GM12875 (cell line): ENCODE measurements around the gene SLC39A7.
"Not testable (repeated sequence)": the region's sequence is repeated elsewhere in the genome, so short reads cannot be mapped to it uniquely, and the experiment has no call there.

Experiments used
- H3K4me3 ChIP-seq: one replicate; pipeline ENCODE4 v1.5.1; 2011; ENCODE audit warnings: low read depth, low read length, control low read depth
- TF ChIP-seq, protein P1 (sequence below): IDR thresholded peaks from 2 replicates; pipeline ENCODE4 v1.5.1; 2011; ENCODE audit warnings: low read depth, mild to moderate bottlenecking, control low read depth, inconsistent platforms, low read length, moderate library complexity, borderline replicate concordance; ENCODE audit not compliant: insufficient read depth

The SLC39A7 gene

DNA sequence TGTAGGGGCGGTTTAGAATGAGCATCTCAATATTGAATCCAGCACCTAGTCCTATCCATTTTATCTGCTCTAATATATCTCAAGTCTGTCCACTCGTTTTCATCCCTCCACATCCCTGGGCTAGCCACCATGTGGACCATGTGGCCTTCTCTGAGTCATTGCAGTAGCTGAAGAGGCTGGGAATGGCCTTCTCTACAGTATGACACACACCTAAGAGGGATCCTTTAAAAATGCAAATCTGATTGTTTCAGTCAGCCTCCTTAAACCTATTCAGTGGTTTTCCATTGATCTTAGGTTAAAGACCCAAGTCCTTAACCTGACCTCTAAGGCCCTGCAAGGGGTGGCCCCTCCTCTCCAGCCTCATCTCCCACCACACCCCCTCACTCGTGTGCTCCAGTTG lies 17.0 kb downstream of the SLC39A7 start:
- no peak overlapping the region for H3K4me3 ChIP-seq
- TF ChIP-seq, protein P1, sequence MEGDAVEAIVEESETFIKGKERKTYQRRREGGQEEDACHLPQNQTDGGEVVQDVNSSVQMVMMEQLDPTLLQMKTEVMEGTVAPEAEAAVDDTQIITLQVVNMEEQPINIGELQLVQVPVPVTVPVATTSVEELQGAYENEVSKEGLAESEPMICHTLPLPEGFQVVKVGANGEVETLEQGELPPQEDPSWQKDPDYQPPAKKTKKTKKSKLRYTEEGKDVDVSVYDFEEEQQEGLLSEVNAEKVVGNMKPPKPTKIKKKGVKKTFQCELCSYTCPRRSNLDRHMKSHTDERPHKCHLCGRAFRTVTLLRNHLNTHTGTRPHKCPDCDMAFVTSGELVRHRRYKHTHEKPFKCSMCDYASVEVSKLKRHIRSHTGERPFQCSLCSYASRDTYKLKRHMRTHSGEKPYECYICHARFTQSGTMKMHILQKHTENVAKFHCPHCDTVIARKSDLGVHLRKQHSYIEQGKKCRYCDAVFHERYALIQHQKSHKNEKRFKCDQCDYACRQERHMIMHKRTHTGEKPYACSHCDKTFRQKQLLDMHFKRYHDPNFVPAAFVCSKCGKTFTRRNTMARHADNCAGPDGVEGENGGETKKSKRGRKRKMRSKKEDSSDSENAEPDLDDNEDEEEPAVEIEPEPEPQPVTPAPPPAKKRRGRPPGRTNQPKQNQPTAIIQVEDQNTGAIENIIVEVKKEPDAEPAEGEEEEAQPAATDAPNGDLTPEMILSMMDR = no peak

DNA sequence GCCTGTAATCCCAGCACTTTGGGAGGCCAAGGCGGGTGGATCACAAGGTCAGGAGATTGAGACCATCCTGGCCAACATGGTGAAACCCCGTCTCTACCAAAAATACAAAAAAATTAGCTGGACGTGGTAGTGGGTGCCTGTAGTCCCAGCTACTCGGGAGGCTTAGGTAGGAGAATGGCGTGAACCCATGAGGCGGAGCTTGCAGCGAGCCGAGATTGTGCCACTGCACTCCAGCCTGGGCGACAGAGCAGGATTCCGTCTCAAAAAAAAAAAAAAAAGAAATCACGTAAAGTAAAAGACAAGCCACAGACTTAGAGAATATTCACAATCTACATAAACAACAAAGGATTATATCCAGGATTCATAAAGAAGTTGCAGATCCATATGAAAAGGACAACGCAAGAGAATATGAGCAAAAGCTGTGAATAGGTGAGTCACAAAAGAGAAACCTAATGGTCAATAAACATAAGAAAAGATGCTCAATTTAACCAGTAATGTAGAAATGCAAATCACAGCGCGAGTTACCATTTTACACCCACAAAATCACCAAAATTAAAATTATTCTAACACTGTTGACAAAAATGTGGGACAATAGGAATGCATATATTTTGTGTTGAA lies 25.9 kb downstream of the SLC39A7 start:
- not testable (repeated sequence) for H3K4me3 ChIP-seq

DNA sequence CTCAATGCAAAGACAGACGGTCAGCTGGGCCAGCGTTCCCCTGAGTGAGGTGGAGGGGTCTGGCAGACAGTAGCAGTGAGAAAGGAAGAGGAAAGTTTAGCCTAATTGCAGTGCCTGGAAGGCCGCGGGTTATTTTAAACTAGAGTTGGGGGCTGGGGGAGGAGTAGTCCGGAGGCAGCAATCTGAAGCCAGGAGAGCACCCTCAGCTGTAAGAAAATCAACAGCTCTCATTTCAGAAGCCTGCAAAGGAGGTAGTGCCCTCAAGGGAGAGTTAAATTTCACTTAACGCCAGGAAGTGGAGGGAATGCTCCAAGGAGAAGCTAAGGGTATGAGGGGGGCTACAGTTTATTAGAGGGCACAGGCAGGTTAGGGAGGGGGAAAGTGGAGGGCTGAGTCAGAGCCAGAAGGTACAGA lies 34.6 kb downstream of the SLC39A7 start:
- H3K4me3 ChIP-seq = no peak overlapping the region
- TF ChIP-seq, protein P1 = no peak

DNA sequence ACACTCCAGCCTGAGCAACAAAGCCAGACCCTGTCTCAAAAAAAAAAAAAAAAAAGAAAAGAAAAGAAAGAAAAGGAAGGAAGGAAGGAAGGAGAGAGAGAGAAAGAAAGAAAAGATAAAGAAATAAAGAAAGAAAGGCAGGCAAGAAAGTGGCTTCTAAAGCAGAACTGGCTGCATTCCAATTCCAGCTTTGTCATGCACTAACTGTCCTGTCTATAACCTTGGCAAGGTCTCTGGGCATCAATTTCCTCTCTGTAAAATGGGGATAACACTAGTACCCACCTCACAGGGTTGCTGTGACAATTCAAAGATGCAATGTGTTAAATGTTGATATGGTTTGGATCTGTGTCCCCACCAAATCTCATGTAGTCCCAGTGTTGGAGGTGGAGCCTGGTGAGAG lies 35.7 kb downstream of the SLC39A7 start:
- TF ChIP-seq, protein P1 = no peak

DNA sequence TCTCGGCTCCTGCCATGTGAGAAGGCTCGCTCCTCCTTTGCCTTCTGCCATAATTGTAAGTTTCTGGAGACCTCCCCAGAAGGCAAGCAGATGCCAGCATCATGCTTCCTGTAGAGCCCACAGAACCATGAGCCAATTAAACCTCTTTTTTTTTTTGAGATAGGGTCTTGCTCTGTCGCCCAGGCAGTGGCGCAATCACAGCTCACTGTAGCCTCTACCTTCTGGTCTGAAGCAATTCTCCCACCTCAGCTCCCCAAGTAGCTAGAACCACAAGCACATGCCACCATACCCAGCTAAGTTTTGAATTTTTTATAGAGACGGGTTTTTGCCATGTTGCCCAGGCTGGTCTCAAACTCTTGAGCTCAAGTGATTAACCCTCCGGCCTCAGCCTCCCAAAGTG lies 36.2 kb downstream of the SLC39A7 start:
- TF ChIP-seq, protein P1 = no peak
- H3K4me3 ChIP-seq = no peak overlapping the region

More for the DNA sequence above, 35.7 kb downstream of the SLC39A7 start:
- no peak overlapping the region for H3K4me3 ChIP-seq

DNA sequence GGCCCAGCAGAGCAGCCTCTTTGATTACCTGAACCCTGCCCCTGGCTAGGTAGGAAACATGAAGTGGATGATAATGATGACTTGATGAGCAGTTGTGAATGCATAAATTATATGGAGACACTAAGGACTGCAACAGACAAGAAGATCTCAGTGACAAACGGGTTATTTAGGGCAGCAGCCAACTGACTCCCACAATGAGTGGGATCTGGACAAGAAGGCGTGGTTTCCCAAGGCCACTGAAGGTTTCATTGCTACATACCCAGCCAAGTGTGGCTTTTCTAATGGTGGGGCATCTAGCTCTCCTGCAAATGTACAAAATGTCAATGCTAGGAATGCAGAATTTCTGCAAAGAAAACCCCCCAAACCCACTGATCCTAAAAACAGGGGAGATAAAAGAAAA lies 37.1 kb downstream of the SLC39A7 start:
- no peak overlapping the region for H3K4me3 ChIP-seq
- TF ChIP-seq, protein P1 = no peak

DNA sequence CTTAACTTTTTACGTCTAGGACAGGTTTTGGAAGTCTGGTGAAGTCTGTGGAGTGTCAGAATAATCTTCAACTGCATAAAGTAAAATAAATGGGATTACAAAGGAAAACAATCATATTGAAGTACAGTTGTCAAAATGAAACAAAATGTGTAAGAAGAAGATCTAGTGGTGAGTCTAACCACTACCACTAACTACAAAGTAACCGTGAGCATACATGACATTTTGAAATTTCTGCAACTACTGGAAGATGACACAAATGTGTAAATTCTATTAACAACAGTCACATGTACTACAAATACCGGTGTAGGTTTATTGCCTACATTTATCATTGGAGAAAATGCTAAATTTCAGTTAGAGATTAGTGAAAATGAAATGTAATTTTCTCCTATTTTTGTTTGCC lies 41.3 kb downstream of the SLC39A7 start:
- no peak overlapping the region for H3K4me3 ChIP-seq
- TF ChIP-seq, protein P1 = no peak
